ENCODE results near the gene STARD9.

DNA sequence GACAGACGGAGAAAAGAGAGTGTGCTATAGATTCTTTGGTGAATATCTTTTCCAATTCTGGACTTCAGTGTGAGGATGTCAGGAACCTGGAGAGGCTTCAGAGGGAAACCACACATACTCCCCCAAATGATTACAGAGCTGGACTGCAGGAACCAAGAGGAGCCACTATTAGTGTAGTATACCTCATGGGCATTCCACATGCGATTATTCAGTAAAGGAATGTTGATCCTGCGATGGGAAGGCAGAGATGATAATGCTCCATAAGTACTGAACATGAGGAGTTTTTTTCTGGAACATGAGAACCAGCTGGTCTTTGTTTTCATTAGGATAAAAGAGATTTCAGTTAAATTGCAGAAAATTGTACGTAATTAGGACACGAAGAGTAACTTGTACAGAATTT lies 18.7 kb downstream of the STARD9 start:
- TF ChIP-seq, protein P1, sequence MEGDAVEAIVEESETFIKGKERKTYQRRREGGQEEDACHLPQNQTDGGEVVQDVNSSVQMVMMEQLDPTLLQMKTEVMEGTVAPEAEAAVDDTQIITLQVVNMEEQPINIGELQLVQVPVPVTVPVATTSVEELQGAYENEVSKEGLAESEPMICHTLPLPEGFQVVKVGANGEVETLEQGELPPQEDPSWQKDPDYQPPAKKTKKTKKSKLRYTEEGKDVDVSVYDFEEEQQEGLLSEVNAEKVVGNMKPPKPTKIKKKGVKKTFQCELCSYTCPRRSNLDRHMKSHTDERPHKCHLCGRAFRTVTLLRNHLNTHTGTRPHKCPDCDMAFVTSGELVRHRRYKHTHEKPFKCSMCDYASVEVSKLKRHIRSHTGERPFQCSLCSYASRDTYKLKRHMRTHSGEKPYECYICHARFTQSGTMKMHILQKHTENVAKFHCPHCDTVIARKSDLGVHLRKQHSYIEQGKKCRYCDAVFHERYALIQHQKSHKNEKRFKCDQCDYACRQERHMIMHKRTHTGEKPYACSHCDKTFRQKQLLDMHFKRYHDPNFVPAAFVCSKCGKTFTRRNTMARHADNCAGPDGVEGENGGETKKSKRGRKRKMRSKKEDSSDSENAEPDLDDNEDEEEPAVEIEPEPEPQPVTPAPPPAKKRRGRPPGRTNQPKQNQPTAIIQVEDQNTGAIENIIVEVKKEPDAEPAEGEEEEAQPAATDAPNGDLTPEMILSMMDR (conservative IDR thresholded peaks at IDR 0.05; ENCODE audit: low read depth in 2 of 2): no peak
- TF ChIP-seq POLR2AphosphoS5 (IDR thresholded peaks at IDR 0.05; ENCODE audit: low read depth) (no peak), CREB1 (CRISPR knock-in tag; IDR thresholded peaks at IDR 0.05; ENCODE audit: low read depth) (no peak), EZH2phosphoT487 (IDR thresholded peaks at IDR 0.05; ENCODE audit: unreplicated experiment) (no peak), EZH2 (IDR thresholded peaks at IDR 0.05; ENCODE audit: low read depth, unreplicated experiment) (no peak), REST (IDR thresholded peaks at IDR 0.05; ENCODE audit: unreplicated experiment) (no peak), STAT1 (IDR thresholded peaks at IDR 0.05; ENCODE audit: unreplicated experiment) (no peak), ZNF114 (CRISPR knock-in tag; IDR thresholded peaks at IDR 0.05) (no peak)
- TF ChIP-seq, protein P2, sequence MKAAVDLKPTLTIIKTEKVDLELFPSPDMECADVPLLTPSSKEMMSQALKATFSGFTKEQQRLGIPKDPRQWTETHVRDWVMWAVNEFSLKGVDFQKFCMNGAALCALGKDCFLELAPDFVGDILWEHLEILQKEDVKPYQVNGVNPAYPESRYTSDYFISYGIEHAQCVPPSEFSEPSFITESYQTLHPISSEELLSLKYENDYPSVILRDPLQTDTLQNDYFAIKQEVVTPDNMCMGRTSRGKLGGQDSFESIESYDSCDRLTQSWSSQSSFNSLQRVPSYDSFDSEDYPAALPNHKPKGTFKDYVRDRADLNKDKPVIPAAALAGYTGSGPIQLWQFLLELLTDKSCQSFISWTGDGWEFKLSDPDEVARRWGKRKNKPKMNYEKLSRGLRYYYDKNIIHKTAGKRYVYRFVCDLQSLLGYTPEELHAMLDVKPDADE (IDR thresholded peaks at IDR 0.05): no peak

Measured in GM23338 (cell line).